GM19025 (cell line): Measurements from ENCODE around the gene LY86.
A peak's percentile ranks its signal among the peaks of the same experiment; 100 is the strongest.

ENCODE experiments used
- ATAC-seq: cut with Tn5 transposase; IDR thresholded peaks from one replicate; pipeline ENCODE4 v1.9.1; 2021; ENCODE audit warnings: mild to moderate bottlenecking, low read depth, moderate library complexity; ENCODE audit not compliant: unreplicated experiment

The LY86 gene

DNA sequence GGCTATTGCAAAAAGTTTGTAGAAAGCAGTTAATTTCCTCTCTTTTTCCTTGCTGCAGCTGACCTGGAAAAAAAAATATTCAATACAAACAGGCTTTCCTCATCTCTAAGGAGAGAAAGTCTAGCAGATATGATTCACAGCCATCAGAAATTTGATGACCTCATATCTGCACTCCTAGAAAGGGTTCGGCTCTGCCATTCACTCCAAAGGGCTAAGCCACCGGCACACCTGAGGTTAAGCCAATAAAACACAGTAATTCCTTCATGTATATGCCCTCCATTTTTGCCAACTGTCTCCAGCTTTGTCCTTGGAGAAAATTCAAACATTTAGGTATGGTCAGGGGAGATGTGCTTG is 18.7 kb upstream of the LY86 start:
- no peak for ATAC-seq

DNA sequence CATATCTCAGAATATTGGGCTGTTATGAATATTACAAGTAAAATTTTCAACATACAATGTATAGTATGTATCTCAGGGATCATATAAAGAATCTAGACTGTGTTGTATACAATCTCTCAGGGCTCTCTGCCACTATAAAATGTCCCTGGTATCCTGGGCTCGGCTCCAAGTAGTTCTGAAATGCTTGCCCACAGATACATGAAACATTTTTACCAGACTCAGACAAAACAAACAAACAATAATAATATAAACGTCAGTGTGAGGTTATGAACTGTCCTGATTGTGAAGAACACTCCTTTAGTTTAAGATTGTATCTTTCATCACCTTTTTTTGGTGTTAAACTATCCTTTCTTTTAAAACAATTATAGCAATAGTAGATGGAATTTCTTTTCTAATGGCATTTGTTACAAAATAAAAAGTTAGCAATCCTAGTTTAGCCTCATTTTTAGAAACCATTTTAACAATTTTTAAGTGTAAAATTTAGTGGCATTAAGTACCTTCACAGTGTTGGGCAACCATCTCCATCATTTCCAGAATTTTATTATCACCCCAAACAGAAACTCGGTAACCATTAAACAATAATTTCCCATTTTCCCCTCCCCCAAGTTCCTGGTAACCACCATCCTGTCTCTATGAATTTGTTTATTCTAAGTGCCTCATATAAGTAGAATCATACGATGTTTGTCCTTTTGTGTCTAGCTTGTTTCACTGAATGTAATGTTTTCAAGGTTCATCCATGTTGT is 17.4 kb upstream of the LY86 start:
- ATAC-seq = no peak

DNA sequence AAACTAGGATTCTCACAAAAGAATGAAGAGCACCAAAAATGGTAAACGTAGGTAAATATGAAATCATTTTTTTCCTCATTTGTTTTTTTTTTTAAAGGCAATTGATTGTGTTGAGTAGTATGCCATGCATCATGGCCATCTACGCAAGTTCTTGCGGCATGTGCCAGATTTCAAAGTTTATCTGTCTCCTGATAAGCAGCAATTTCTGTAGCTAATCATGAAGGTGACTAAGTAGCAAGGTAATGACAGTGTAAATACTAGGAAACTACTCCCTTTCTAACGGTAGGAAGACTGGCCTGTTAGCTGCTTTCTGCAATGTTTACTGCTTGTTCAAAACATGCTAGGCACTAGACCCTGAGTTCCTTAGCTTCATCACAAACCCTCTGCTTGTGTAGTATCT is 13.4 kb upstream of the LY86 start:
- ATAC-seq = no peak

DNA sequence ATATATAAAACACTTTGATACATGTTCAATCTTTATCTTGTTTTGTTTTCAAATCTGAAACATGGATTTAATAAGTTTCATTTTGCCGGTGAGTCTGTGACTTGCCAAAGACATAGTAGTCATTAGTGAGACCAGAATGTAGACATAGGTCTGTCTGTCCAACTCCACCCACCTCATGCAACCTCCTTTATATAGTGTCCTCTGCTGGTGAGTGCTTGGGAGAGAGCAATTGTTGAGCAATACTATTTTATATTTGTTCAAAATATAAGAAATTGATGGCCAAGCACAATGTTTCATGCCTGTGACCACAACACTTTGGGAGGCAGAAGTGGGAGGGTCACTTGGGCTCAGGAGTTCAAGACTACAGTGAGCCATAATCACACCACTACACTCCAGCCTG is 10.8 kb upstream of the LY86 start:
- no peak for ATAC-seq

DNA sequence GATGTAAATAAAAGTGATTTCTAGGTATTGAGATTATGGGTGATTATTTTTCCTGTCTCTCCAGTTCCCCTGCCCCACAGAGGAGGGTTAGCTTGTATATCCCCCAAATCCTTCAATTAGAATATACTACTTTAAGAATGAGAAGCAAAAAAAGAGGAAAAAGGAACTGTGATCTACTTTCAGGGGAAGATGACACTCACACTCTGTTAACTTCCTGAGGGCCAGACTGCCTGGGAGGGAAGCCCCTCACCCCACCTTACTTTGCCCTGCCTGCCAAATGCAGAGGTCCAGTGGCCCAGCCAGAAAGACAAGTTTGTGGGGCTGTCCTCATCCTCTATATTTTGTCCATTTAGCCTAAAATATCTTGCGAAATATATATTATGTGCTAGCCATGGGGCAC is 9.2 kb upstream of the LY86 start:
- ATAC-seq = no peak

DNA sequence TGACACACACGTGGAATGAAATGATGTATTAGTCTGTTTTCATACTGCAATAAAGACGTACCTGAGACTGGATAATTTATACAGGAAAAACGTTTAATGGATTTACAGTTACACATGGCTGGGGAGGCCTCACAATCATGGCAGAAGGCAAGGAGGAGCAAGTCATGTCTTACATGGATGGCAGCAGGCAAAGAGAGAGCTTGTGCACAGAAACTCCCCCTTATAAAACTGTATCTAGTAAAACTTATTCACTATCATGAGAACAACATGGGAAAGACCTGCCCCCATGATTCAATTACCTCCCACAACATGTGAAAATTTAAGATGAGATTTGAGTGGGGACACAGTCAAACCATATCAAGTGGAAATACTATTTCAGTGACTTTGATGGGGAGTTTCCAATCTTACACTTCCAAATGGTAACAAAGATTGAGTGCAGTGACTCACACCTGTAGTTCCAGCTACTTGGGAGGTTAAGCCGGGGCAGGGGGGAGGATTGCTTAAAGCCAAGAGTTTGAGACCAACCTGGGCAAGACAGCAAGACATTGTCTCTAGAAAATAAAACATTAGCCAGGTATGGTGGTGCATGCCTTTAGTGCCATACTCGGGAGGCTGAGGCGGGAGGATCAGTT is 8.2 kb upstream of the LY86 start:
- no peak for ATAC-seq

DNA sequence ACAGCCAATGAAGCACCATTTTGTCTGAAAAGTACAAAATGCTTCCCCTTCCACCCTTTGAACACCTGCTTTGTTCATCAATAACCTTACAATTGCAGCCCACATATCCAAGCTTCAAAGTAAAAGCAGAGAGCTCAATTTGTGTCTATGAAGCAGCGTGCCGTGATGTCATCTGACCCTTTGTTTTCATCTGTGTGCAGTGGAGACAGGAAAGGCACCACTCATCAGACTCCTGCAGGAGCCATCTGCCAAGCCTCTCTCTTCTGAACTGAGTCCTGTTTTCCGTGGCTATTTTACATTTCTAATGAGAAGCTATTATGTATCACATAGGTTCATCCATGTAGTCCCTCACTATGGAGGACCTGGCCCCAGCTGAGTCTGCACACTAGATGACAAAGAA is 7.5 kb upstream of the LY86 start:
- no peak for ATAC-seq

DNA sequence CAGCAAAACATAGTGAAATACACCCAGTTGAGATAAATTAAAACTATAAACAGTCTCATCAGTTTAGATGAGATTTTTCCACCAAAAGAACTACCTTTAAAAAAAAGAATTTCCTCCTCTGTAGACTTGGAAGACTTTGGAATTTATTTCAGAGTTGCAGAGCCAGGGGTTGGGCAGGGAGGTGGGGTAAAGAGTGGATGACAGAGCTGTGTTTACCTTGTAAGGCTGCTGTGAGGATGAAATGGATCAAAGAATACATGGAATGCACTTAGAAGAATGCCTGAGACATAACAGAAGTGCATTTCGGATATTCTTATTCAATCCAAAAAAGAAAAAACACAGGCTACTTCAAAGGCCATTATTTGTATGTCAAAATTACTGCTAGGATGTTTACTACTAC is 6.4 kb upstream of the LY86 start:
- no peak for ATAC-seq

DNA sequence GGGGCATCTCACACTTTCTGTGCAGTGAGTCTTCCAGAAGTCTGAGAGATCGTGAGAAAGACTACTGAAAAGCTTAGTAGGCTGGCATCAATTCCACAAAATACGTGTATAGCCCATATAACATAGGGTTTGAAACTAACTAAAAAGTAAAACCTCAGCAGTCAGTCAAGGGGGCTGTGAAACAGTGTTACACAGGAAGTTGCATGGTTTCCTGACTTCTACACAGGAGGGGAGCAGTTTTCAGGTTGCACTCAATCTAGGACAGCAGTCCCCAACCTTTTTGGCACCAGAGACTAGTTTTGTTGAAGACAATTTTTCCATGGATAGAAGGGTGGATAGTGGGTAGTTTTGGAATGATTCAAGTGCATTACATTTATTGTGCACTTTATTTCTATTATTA is 4.7 kb upstream of the LY86 start:
- no peak for ATAC-seq

DNA sequence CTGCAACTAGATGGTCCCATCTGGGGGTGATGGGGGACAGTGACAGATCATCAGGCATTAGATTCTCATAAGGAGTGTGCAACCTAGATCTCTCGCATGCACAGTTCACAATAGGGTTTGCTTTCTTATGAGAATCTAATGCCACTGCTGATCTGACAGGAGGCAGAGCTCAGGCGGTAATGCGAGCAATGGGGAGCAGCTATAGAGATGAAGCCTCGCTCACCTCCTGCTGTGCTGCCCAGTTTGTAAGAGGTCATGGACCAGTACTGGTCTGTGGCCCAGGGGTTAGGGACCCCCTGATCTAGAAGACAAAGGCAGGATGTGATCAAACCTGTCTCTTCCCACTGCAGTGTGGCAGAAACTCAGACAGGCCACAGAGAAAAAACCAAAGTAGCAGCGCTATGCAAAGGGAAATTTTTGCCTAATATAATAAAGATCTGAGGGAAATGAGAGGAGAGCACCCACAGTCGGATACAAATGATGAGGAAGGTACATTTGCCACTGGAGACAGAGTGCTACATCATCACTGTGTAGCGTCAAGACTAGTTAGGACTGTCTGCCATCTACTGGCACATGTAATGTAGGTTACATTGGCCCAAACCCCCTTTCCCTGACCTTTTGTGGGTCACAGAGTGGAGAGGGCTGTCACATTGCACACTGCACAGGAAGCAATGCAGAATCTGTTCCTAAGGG is 4.1 kb upstream of the LY86 start:
- no peak for ATAC-seq

DNA sequence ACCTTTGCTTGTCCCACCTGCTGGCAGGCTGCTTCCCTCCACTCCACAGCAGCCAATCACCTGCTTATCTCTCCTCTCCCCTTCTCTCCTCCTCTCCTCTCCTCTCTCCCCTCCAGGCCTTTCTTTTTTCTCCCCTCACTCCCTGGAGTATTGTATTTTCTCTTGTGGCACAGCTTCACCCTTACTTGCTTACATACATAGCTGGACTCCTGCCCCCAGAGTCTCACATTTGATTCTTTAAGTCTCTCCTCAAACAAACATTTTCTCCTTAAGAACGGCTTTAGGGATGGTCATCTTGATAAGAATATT is 3.6 kb upstream of the LY86 start:
- no peak for ATAC-seq

DNA sequence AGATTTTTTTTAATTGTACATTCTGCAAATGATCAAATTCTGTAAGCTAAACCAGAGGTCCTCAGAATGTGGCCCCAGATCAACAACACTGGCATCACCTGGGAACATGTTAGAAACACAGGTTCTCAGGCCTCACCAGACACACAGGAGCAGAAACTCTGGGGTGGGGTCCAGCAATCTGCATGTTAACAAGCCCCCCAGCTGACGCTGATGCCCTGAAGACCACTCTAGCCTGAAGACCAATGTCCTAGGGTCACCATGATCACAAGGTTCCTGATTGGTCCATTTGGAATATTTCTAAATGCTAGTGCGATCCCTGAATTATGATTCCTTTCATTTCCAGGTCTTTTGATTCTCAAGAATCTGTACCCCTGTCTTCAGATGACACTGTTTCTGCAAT is 2.4 kb upstream of the LY86 start:
- ATAC-seq = no peak

DNA sequence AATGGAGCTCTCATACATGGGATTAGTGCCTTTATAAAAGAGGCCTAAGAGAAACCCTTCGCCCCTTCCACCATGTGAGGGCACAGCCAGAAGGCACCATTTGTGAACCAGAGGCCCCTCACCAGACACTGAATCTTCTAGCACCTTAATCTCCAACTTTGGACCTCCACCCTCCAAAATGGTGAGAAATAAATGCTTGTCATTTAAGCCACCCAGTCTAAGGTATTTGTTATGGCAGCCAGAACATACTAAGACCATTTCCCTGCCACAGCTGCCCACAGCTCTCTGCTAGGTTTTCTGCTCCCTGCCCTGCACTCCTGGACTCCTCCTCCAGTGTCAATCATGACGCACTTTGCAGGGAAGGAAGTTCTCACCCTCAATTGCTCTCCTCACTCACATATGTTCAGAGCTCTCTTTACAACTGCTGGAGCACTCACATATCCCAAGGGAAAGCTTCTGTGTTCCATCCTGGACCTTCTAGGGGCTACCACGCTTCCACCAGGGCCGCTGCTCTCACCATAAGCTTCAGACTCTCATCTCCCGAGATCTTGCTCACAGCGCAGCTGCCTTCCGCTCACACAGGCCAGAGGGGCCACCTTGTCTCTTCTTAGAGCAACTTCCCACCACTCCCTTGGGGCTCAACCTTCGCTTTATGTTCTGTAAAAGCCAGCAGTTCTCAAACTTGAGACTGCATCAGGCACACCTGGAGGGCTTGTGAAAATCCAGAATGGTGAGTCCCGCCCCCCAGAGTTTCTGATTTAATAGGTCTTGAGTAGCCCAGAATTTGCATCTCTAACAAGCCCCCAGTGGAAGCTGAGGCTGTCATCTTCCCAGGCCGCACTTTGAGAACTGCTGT is 1.6 kb upstream of the LY86 start:
- ATAC-seq = peak; percentile 52

DNA sequence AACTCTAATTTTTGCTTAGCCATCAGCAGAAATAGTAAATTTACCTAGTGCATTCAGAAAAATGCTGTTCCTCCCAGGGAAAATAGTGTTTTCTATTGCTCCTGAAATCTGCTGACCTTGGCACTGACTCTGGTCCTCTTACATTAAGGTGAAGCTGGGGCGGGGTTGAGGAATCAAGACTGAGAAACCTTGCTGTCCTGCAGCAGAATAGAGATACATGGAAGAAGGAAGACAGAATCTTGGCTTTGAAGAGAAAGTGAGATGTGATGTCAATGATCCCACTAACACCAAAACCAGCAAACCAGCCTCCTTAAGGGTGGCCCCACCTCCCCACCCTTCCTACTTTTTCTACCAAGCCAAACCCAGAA is 840 bp upstream of the LY86 start:
- no peak for ATAC-seq

DNA sequence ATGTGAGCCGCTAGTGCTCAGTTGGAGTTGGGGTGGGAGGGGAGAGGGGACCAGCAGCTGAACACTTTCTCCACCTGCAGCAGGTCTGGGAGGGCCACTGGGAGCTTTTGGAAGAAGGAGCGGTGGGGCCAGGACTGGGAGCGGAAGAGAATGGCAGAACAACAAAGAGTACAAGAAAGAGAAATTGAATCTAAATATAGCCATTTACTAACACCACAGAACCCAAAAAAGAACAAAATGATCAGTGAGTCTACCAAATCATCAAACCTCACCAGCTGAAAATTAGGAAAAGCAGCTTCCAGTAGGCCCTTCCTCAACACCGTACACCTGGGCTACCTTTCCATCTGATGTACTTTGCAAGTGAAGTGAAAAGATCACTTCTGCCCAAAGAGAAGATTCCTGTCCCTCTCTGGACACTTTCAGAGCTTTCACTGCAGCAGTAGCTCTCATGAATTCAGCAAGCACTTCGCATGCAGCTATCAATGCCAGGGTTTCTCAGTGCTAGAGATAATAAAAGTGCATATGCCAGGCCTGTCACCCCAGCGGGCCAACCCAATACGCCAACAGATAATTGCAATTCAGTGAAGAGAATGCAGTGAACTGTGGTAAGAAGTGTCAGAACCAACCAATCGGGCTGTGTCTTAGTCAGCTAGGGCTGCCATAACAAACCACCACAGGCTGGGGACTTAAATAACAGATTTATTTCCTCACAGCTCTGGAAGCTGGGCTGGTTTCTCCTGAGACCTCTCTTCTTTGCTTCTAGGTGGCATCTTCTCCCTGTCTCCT is 597 bp downstream of the LY86 start:
- ATAC-seq = no peak

DNA sequence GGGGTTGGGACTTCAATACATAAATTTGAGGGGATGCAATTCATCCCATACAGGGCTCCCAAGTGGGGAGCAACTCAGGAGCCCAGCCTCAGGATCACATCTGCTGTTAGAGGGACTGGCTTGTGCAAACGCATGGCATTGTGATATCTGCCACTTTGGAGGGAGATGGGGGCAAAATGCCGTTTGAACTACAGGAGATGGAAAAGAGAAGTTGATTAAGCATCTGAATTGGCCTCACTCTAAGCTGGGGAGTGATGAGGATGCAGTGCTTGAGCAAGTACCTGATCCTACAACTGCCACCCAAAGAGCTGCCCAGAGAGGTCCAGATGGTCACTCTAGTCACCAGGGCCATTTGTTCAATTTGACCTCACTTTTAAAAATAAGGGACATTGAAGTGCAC is 2.0 kb downstream of the LY86 start:
- no peak for ATAC-seq

DNA sequence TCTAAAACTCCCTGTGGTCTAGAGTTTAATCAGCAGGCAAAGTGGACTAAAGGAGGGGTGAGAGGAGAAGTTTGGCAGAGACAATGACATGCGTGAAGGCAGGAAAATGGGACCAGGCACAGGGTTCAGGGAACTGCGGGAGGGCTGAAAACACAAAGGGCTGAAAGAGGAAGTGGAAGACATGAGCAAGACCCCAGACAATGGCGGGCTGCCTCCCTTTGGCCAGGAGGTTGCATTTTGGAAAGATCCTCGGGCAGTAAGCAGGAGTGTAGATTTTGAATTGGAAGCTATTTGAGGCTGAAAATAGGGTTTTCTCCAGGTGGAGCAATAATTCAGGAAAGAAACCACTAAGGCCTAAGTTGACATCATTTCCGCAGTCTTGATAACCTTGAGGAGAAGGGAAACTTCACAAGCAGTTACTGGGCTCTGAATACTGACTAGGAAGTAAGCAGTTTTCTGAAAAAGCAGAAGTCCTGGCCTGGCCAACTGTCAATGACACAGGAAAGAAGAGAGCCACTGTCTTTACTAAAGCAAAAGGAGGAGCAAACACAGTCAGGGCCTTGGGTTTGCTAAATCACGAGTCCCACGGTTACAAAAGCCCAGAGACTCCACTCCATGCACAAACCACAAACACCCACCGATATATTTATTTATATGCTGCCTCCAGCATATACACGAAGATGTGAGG is 3.4 kb downstream of the LY86 start:
- ATAC-seq = no peak

DNA sequence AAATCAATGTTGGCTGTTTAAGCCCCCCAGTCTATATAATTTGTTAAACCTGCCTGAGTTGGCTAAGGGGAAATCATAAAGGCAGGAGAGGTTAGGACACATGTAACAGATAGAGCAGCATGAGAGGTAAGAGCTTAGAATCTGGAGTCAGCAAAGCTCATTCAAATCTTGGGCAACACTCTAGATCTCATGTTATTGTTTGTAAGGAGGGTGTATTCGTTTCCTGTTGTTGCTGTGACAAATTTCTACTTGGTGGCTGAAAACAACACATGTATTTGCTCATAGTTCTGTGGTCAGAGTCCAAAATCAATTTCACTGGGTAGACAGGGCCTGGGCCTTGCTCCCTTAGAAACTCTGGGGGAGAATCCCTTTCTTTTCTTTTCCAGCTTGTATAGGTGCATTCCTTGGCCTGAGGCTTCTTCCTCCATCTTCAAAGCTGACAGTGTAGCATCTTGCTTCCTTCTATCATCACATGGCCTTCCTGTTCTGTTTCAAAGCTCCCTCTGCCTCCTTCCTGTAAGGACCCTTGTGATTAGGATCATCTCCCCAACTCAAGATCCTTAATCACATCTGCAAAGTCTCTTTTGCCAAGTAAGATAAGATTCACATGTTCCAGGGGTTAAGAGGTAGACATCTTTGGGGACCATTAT is 4.4 kb downstream of the LY86 start:
- ATAC-seq = no peak

DNA sequence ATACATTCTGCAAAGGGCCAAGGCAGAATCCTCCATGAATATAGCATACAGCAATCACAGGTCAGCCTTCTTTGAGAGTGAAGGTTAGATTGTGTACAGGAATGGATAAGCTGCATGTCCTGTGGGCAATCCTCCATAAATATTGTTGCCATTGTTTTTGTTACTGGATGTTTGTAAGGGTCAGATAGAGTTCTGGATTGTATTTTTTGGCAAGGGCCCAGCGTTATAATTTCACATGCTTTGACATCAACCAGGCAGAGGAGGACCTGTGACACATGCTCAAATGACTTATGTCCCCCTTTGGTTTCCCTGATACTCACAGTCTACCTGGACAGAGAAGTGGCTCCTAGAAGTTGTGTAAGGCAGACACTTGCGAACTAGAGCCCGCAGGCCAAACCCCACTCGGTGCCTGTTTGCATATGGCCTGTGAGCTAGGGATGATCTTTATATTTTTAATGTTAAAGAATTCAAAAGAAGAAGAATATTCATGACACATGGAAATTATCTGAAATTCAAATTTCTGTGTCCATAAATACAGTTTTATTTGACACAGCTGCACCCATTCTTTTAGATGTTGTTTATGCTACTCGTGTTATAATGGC is 5.4 kb downstream of the LY86 start:
- ATAC-seq = no peak
